Neural cell (in vitro differentiated cells): ENCODE results near the gene SLC38A7. TPM values are rescaled to one million over a fixed set of nuclear protein-coding genes. Genes with fewer than 3 reads are reported as not detected.
A peak's percentile ranks its signal among the peaks of the same experiment; 100 is the strongest.
"Not testable (repeated sequence)": the region's sequence is repeated elsewhere in the genome, so short reads cannot be mapped to it uniquely, and the experiment has no call there.

Experiments
- H2AFZ ChIP-seq: fragments of 200-600, 300-800 bp; sonication (generic), shearing (Covaris generic); 2 replicates; pipeline ENCODE4 v1.6.0; 2014; ENCODE audit warnings: low read depth, mild to moderate bottlenecking, antibody characterized with exemption, low read length, moderate library complexity
- H3F3A ChIP-seq: fragments of 200-600 bp; shearing (Covaris generic); 2 replicates; pipeline ENCODE4 v1.6.1; 2016; ENCODE audit warnings: mild to moderate bottlenecking, moderate library complexity, mixed read lengths, antibody characterized with exemption, low read length; ENCODE audit not compliant: insufficient read depth, poor library complexity, severe bottlenecking
- H3K27ac ChIP-seq: fragments of 200-600, 300-800 bp; sonication (generic), shearing (Covaris generic); 2 replicates; pipeline ENCODE4 v1.5.1; 2014; ENCODE audit warnings: mild to moderate bottlenecking, low read length, moderate library complexity
- H3K27me3 ChIP-seq: fragments of 300-800, 200-600 bp; sonication (generic), shearing (Covaris generic); 2 replicates; pipeline ENCODE4 v1.6.0; 2014; ENCODE audit warnings: mild to moderate bottlenecking, low read depth, low read length, moderate library complexity; ENCODE audit not compliant: insufficient read depth
- H3K36me3 ChIP-seq: fragments of 300-800, 200-600 bp; sonication (generic), shearing (Covaris generic); 2 replicates; pipeline ENCODE4 v1.5.1; 2014; ENCODE audit warnings: mild to moderate bottlenecking, antibody characterized with exemption, low read length, moderate library complexity; ENCODE audit not compliant: insufficient read depth
- H3K4me2 ChIP-seq: fragments of 300-800, 200-600 bp; sonication (generic), shearing (Covaris generic); 2 replicates; pipeline ENCODE4 v1.6.0; 2014; ENCODE audit warnings: mild to moderate bottlenecking, low read length
- H3K4me3 ChIP-seq: fragments of 300-800, 200-600 bp; sonication (generic), shearing (Covaris generic); 2 replicates; pipeline ENCODE4 v1.5.1; 2014; ENCODE audit warnings: mild to moderate bottlenecking, low read length, moderate library complexity
- H3K79me2 ChIP-seq: fragments of 200-600 bp; shearing (Covaris generic); replicated peaks from 2 replicates; pipeline ENCODE4 v1.6.0; 2014; ENCODE audit warnings: mild to moderate bottlenecking, low read length, moderate library complexity; ENCODE audit not compliant: insufficient read depth
- H3K9ac ChIP-seq: fragments of 300-800, 200-600 bp; sonication (generic), shearing (Covaris generic); 2 replicates; pipeline ENCODE4 v1.6.1; 2016; ENCODE audit warnings: mild to moderate bottlenecking, low read length, mixed read lengths
- H3K9me2 ChIP-seq: fragments of 200-600 bp; shearing (Covaris generic); 2 replicates; pipeline ENCODE4 v1.6.1; 2016; ENCODE audit warnings: mild to moderate bottlenecking, low read length, mixed read lengths; ENCODE audit not compliant: insufficient read depth
- H3K9me3 ChIP-seq: fragments of 200-600, 300-800 bp; sonication (generic), shearing (Covaris generic); 2 replicates; pipeline ENCODE4 v1.6.1; 2016; ENCODE audit warnings: mild to moderate bottlenecking, mixed run types, low read length, moderate library complexity, mixed read lengths
- H4K20me1 ChIP-seq: fragments of 200-600 bp; shearing (Covaris generic); 2 replicates; pipeline ENCODE4 v1.6.1; 2016; ENCODE audit warnings: mild to moderate bottlenecking, mixed run types; ENCODE audit not compliant: insufficient read depth
- CTCF ChIP-seq: fragments of 450-650 bp; IDR thresholded peaks from 2 replicates; pipeline ENCODE4 v1.5.1; 2014; ENCODE audit warnings: antibody characterized with exemption, mild to moderate bottlenecking, moderate library complexity; ENCODE audit not compliant: poor library complexity, severe bottlenecking
- EP300 ChIP-seq: fragments of 450-650 bp; conservative IDR thresholded peaks from 2 replicates; pipeline ENCODE4 v1.6.1; 2014; ENCODE audit warnings: antibody characterized with exemption, mild to moderate bottlenecking, moderate library complexity; ENCODE audit not compliant: poor library complexity, severe bottlenecking
- EZH2 ChIP-seq: fragments of 200-600, 300-800 bp; shearing (Covaris generic), sonication (generic); IDR thresholded peaks from 2 replicates; pipeline ENCODE4 v1.6.1; 2014; ENCODE audit warnings: antibody characterized with exemption, low read length, borderline replicate concordance, mild to moderate bottlenecking; ENCODE audit not compliant: insufficient read depth, poor library complexity, severe bottlenecking
- MXI1 ChIP-seq: fragments of 450-650 bp; conservative IDR thresholded peaks from 2 replicates; pipeline ENCODE4 v1.6.1; 2014; ENCODE audit warnings: antibody characterized with exemption, mild to moderate bottlenecking; ENCODE audit not compliant: poor library complexity, severe bottlenecking
- POLR2AphosphoS5 ChIP-seq: IDR thresholded peaks from 2 replicates; pipeline ENCODE4 v1.6.1; 2012
- RAD21 ChIP-seq: fragments of 450-650 bp; conservative IDR thresholded peaks from 2 replicates; pipeline ENCODE4 v1.6.1; 2014; ENCODE audit warnings: antibody characterized with exemption, mild to moderate bottlenecking, moderate library complexity
- REST ChIP-seq: IDR thresholded peaks from 2 replicates; pipeline ENCODE4 v1.6.1; 2012; ENCODE audit warnings: borderline replicate concordance
- SMC3 ChIP-seq: fragments of 450-650 bp; conservative IDR thresholded peaks from 2 replicates; pipeline ENCODE4 v1.6.1; 2014; ENCODE audit warnings: antibody characterized with exemption, mild to moderate bottlenecking, moderate library complexity; ENCODE audit not compliant: poor library complexity
- TAF1 ChIP-seq: IDR thresholded peaks from 2 replicates; pipeline ENCODE4 v1.6.1; 2012; ENCODE audit warnings: low read depth
- polyA plus RNA-seq: library from polyadenylated mRNA; depleted of rRNA; stranded (reverse); fragments of >200 nt; gene quantifications from 2 replicates; pipeline ENCODE4 v1.2.3, GENCODE V29; 2014

Gene SLC38A7
- polyA plus RNA-seq, 1 donor from 2014 or later, result 10.2 TPM

- Histone ChIP-seq H3K36me3 (no peaks in the 10 kb centered on the region), H3K27me3 (no peaks in the 10 kb centered on the region), H3F3A (no peaks in the 10 kb centered on the region), H3K27ac (no peak overlapping the region), H3K9me2 (no peaks in the 10 kb centered on the region), H3K79me2 (no peaks in the 10 kb centered on the region), H3K4me2 (no peak overlapping the region), H2AFZ (no peak overlapping the region), H4K20me1 (no peaks in the 10 kb centered on the region), H3K9me3 (no peaks in the 10 kb centered on the region), H3K4me3 (no peak overlapping the region), H3K9ac (no peak overlapping the region)
- TF ChIP-seq POLR2AphosphoS5, result no peak
- peak; percentile 73 for TF ChIP-seq SMC3
- no peak for TF ChIP-seq EP300
- TF ChIP-seq RAD21, result peak; percentile 78
- TF ChIP-seq EZH2, result no peak
- TF ChIP-seq CTCF, result peak; percentile 77
- TF ChIP-seq TAF1, result no peak
- no peak for TF ChIP-seq REST
These were observed 23.3 kb downstream of the SLC38A7 start for GRCh38 chr16:58661199-58661830.

- H3F3A ChIP-seq, result not testable (repeated sequence)
These were observed 24.7 kb downstream of the SLC38A7 start for GRCh38 chr16:58659911-58660310.

GRCh38 chr16:58658796-58659211 lies 25.8 kb downstream of the SLC38A7 start:
- Histone ChIP-seq H3K27me3 (no peaks in the 10 kb centered on the region), H4K20me1 (no peaks in the 10 kb centered on the region), H3K4me2 (no peak overlapping the region), H3K27ac (no peak overlapping the region), H2AFZ (no peak overlapping the region), H3K9me3 (no peaks in the 10 kb centered on the region), H3K4me3 (no peak overlapping the region), H3K9ac (no peak overlapping the region), H3K36me3 (no peaks in the 10 kb centered on the region), H3K9me2 (no peaks in the 10 kb centered on the region), H3K79me2 (no peaks in the 10 kb centered on the region), H3F3A (no peaks in the 10 kb centered on the region)
- TF ChIP-seq EZH2 (no peak), POLR2AphosphoS5 (no peak), REST (no peak), RAD21 (no peak), MXI1 (no peak), CTCF (no peak), EP300 (no peak)

More at GRCh38 chr16:58659911-58660310, 24.7 kb downstream of the SLC38A7 start:
- H3K9ac ChIP-seq, H2AFZ ChIP-seq, H3K36me3 ChIP-seq, H3K4me3 ChIP-seq, H3K27ac ChIP-seq, H4K20me1 ChIP-seq, H3K27me3 ChIP-seq, H3K4me2 ChIP-seq, H3K9me3 ChIP-seq, H3K79me2 ChIP-seq, H3K9me2 ChIP-seq: not testable (repeated sequence)
